Posterior cingulate gyrus (tissue), 11 donors: ENCODE results near the gene SLC2A1.
A peak's percentile ranks its signal among the peaks of the same experiment; 100 is the strongest.

Source experiments
- DNase-seq, 10 donors: peaks; one replicate each; pipeline versions ENCODE4 v3.0.0 to v3.0.0-alpha.2; 2020 to 2021; ENCODE audit warnings: mixed read lengths in 3 of 10
- intact Hi-C: fragments of 100-400 bp; cut with DNase I; formaldehyde crosslinking; loops from one replicate; pipeline ENCODE4 v1.15.1; 2023

The SLC2A1 gene

DNA sequence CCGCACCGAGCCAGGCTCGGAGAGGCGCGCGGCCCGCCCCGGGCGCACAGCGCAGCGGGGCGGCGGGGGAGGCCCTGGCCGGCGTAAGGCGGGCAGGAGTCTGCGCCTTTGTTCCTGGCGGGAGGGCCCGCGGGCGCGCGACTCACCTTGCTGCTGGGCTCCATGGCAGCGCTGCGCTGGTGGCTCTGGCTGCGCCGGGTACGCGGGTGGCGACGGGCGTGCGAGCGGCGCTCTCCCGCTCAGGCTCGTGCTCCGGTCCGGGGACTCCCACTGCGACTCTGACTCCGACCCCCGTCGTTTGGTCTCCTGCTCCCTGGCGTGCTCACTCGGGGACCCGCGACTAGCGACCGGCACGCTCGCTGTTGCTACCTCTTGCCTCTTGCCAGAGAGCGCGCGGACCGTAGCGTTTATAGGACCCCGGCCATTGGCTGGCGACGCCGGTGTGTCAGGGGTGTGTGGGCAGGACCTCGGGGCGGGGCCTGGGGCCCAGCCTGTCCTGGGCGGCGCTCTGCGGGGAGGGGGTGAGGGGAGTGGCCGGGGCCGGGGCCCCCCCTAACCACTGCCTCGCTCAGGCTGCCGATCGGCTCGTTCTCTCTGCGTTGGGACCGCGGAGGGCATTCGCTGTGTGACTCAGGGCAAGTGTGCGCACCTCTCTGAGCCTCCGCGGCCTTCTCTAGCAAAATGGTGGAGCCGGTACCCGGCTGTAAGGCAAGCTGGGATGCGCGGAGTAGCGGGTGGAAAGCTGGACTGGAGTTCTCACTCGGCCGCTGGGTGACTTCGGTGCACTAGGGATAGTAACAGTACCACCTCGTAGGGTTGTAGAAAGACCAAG lies at the start of gene SLC2A1:
Gene SLC2A1, minus strand, starts transcription at position 381 of the 832 bp plus-strand sequence. Its CDS starts 217 bp downstream, at position 164.
- peak; percentile 90 to 99 (median 97) for DNase-seq
- intact Hi-C loops: loop anchor here (5.0 kb wide), 1 partner anchor 191 kb away; the partner anchor contains the start of genes C1orf50 and P3H1

DNA sequence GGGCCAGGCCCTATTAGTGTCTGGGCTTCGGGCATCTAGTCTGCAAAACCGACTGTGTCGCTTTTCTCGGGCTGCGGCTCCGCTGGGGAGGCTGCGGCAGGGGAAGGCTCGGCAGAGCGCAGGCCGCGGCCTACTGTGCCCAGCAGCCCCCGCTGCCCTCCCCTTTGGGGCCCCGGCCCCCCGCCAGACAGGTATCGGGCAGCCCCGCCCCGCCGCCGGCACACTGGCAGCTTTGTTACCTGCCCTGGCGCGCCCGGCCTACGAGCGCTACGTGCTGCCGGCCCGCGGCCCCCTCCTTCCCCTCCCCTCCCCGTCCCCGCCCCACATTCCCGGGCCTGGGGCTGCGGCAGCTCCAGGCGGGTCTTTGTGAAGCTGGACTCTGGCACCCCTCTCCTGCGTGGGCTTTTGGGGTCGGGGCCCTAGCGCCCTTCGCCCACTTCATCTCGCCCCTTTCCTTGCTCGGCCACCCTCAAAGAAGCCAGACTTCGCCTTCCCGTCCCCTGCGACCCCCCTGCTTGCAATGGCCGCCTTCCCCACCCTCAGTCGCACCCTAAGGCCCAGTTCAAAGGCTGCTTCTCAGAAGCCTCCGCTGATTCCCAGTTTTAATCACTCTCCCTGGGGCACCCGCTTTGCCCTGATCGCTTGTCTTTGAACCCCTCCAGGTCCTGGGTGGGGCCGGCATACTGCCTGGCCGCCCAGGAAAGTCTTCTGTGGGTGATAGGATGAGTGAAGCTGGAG lies 48.9 kb upstream of the SLC2A1 start:
- intact Hi-C loops: no loop called here
- DNase-seq: no peak

GRCh38 chr1:43005460-43006361 lies 47.0 kb upstream of the SLC2A1 start:
- DNase-seq: no peak
- intact Hi-C loops: no loop called here

DNA sequence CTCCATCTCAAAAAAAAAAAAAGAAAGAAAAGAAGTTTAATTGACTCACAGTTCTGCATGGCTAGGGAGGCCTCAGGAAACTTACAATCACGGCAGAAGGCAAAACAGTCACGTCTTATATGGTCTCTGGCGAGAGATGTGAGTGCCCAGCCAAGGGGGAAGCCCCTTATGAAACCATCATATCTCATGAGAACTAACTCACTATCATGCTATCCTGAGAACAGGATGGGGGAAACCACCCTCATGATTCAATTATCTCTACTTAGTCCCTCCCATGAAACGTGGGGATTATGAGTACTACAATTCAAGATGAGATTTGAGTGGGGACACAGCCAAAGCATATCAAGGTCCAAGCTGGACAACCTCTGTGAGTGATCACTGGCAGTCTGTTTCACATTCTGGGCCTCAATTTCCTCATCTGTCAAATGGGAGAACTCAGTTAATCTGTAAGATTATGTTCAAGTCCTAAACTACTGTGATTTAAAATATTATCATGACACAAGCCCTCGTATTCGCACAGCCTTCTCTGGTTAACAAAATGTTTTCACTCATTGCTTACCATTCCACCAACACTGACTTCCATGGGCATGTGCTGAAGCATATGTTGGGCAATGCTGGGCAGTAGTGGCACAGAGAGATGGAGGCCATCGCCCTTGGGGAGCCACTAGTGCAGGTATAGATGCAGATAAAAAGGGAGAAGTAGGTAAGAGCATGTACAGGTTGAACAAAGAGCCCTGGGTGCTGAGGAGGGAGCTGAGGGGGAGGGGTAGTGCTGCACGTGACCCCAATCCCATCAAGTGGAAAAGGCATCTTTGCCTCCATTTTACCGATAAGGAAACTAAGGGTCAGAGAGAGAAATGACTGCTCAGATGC lies 46.2 kb upstream of the SLC2A1 start:
- no peak for DNase-seq
- intact Hi-C loops: no loop called here

DNA sequence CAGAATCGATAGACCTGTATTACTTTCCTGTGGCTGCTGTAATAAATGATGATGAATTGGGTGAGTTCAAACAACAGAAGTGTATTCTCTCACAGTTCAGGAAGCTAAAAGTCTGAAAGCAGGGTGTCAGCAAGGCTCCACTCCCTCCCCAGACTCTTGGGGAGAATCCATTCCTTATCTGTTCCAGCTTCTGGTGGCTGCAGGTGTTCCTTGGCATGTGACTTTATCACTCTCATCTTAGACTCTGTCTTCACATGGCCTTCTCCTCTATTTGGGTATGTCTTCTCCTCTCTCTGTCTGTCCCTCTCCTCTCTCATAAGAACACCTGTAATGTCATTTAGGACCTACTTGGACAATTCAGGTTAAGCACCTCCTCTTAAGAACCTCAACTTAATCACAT lies 44.1 kb upstream of the SLC2A1 start:
- intact Hi-C loops: no loop called here
- DNase-seq: no peak

- no peak for DNase-seq
- intact Hi-C loops: no loop called here
These were observed 43.4 kb upstream of the SLC2A1 start for GRCh38 chr1:43002116-43002515.

- intact Hi-C loops: no loop called here
These were observed 42.8 kb upstream of the SLC2A1 start for GRCh38 chr1:43001434-43001833.

GRCh38 chr1:43000271-43000670 lies 41.6 kb upstream of the SLC2A1 start:
- intact Hi-C loops: no loop called here
- no peak for DNase-seq

More at GRCh38 chr1:43001434-43001833, 42.8 kb upstream of the SLC2A1 start:
- DNase-seq: no peak

- intact Hi-C loops: no loop called here
These were observed 40.6 kb upstream of the SLC2A1 start for GRCh38 chr1:42999308-42999707.

GRCh38 chr1:42998386-42998785 lies 39.7 kb upstream of the SLC2A1 start:
- intact Hi-C loops: no loop called here
- DNase-seq: no peak

More at GRCh38 chr1:42999308-42999707, 40.6 kb upstream of the SLC2A1 start:
- no peak for DNase-seq

DNA sequence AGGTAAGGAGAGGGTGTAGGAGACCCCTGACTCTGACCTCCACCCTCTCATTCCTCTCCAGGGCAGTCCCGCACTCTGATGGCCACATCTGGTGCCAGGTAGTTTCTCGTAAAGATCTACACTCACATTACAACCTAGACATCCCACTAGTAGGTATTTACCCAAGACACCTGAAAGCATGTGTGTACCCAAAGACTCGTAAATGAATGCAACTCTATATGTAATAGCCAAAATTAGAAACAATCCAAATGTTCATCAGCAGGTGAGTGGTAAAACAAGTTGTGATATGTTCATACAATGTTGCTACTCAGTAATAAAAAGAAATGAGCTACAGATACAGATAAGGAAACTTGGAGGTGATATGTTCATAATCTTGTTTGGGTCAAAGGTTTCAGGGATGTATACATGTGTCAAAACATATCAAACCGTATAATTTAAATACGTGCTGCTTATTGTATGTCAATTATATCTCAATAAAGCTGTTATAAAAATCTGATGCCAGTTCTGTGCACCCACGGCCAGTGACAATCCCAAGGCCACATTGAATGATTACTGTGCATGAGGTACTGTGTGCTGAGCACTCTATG lies 37.8 kb upstream of the SLC2A1 start:
- DNase-seq: no peak
- intact Hi-C loops: no loop called here

DNA sequence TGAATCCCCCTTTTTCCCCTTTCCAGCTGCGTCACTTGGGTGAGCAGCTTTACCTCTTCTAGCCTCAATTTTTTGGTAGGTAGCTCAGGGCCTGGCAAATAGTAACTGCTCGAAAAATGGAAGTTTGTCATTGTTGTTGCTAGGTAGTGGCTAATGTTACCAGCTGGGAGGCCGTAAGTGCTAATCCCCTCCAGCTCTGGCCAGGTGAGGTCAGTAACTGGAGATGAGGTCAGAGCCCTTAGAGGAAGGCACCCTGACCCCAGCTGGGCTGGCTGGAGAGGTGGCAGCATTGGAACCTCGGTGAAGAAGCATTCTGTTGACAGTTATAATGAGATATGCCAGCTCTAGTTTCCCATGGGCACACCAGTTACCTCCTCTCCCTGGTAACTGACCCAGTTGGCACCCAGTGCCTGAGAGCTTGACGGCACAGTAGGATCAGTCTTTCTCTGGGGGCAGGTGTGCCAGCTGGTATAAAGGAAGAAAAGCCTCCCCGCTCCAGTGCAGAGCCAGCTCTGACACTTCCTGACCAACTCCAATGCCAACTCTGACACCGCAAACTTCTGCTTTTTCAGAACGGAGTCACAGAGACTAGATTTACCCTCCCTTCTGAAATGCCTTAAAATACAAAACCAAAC lies 35.0 kb upstream of the SLC2A1 start:
- intact Hi-C loops: no loop called here
- DNase-seq: no peak

- intact Hi-C loops: no loop called here
- no peak for DNase-seq
These were observed 33.4 kb upstream of the SLC2A1 start for GRCh38 chr1:42992054-42992571.

GRCh38 chr1:42990757-42991346 lies 32.2 kb upstream of the SLC2A1 start:
- DNase-seq: no peak
- intact Hi-C loops: no loop called here

- intact Hi-C loops: no loop called here
These were observed 25.0 kb upstream of the SLC2A1 start for GRCh38 chr1:42983693-42984092.

DNA sequence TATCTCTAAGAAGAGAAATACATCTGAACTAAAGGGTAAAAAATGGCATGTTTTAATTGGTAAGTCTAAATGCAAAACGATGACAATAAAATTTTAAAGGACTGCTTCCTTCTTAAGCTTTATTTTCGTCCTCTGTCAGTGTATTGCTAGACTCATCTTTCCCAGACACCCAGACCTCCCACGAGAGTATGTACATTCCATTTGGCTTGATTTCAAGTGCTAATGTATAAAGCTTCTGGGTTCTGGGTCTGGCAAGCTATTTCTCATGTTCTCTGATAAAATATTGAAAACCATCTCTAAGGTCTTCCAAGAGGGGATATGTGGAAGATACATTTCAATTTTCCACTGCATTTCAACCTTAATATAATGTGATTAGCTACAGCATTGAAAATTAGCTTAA lies 24.6 kb upstream of the SLC2A1 start:
- intact Hi-C loops: no loop called here
- no peak for DNase-seq

More at GRCh38 chr1:42983693-42984092, 25.0 kb upstream of the SLC2A1 start:
- no peak for DNase-seq

DNA sequence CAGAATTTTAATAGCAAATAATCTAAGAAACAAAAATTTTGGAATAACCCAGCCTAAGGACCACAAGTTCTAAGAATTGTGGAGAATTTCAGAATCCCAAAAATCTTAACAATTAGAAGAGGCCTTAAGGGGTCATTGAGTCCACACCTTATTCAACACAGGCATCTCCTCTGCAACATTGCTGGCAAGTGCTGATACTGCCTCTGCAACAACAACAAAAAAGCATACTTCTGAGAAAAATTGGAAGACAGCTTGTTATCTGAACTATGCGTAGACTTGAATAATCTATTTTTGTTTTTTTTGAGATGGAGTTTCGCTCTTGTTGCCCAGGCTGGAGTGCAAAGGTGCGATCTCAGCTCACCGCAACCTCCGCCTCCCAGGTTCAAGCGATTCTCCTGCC lies 24.0 kb upstream of the SLC2A1 start:
- intact Hi-C loops: no loop called here
- no peak for DNase-seq

DNA sequence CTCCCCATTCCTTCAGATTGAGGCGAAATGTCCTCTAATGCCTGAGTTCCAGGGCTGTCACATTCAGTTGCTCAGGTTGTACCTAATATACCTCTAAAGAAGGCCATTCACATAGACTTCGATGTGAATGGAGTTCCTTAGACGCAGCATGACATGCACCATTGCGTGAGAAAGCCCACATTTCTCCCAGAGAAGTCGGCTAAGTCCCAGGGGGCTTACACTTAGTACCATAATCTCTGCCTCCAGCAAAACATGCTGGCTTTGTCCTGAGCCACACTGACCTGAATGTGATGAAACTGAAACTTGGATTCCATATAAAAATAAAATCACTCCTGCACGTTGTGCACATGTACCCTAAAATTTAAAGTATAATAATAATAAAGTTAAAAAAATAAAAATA lies 23.2 kb upstream of the SLC2A1 start:
- DNase-seq: no peak
- intact Hi-C loops: no loop called here
